Measurements from ENCODE around the gene COPS4. TPM values are rescaled to one million over a fixed set of nuclear protein-coding genes. Genes with fewer than 3 reads are reported as not detected.
"Not testable (repeated sequence)": the region's sequence is repeated elsewhere in the genome, so short reads cannot be mapped to it uniquely, and the experiment has no call there.

The COPS4 gene
- 73.9 and 92.4 TPM in 2 replicates for total RNA-seq (ENCODE audit: low replicate concordance)

DNA sequence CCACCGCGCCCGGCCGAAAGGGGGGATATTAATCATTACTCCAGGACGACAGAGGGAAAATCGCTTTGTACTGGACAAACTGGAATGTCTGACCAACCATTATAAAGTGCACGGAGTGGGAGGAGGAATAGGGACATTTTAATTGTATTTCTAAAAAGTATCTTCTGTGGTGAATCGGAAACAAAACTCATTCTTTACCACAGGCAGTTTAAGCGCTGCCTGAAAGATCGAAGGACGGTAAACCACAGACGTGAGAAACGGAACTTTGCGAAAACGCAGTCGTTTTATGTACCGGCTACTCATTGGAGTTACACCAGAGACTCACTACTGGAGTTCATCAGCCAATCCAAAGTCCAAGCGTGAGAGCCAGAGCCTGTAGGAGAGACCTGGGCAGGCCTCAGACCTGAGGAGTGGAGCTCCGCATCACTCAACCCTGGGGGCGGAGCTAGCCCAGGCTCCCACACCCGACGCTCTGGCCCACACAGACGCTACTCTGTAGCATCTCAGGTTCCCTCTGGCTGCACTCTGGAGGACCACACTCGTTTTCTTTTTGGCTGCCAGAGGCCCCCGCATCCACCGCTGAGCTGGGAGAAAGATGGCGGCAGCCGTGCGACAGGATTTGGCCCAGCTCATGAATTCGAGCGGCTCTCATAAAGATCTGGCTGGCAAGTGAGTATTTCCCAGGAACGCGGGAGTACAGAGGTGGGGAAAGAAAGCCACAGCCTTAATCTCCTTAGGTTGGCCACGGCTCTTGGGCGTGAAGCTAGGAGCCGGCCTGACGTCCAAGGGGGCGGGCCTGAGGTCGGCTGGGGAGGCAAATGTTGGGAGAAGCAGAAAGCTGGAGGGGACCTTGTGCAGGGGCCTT, at the start of gene COPS4:
Gene COPS4 (plus strand): TSS at position 554 of the 865 bp plus-strand sequence. CDS start 42 bp downstream, at position 596.
- Mint-ChIP-seq H3K4me3 (peak within 1 kb of the TSS; percentile 100), H3K4me1 (peaks cover 16% of the 10 kb centered on the region), H3K27ac (peak within 1 kb of the TSS; percentile 100), H3K9me3 (no peaks in the 10 kb centered on the region), H3K36me3 (no peaks in the 10 kb centered on the region), H3K27me3 (ENCODE audit: insufficient read depth, low read depth) (peaks cover 2% of the 10 kb centered on the region)
- peaks cover 10% of the 10 kb centered on the region for H3F3A ChIP-seq (ENCODE audit: low read depth)
- peak within 1 kb of the TSS; percentile 91 for H3K27ac ChIP-seq
- H3K79me2 ChIP-seq (ENCODE audit: low read depth): peaks cover 48% of the 10 kb centered on the region
- H3K4me2 ChIP-seq: peak within 1 kb of the TSS; percentile 87
- H2AFZ ChIP-seq (replicated peaks): peak within 1 kb of the TSS; percentile 95
- TF ChIP-seq, protein P1, sequence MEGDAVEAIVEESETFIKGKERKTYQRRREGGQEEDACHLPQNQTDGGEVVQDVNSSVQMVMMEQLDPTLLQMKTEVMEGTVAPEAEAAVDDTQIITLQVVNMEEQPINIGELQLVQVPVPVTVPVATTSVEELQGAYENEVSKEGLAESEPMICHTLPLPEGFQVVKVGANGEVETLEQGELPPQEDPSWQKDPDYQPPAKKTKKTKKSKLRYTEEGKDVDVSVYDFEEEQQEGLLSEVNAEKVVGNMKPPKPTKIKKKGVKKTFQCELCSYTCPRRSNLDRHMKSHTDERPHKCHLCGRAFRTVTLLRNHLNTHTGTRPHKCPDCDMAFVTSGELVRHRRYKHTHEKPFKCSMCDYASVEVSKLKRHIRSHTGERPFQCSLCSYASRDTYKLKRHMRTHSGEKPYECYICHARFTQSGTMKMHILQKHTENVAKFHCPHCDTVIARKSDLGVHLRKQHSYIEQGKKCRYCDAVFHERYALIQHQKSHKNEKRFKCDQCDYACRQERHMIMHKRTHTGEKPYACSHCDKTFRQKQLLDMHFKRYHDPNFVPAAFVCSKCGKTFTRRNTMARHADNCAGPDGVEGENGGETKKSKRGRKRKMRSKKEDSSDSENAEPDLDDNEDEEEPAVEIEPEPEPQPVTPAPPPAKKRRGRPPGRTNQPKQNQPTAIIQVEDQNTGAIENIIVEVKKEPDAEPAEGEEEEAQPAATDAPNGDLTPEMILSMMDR (IDR thresholded peaks at IDR 0.05): peak; percentile 47
- no peak for TF ChIP-seq EZH2 (IDR thresholded peaks at IDR 0.05)
- H3K36me3 ChIP-seq: no peaks in the 10 kb centered on the region
- H3K9ac ChIP-seq: peak within 1 kb of the TSS; percentile 89
- H3K4me1 ChIP-seq: no peaks in the 10 kb centered on the region
- H3K27me3 ChIP-seq: peaks cover under 1% of the 10 kb centered on the region
- peak; percentile 100 for DNase-seq (ENCODE audit: low spot score)
- H3K9me3 ChIP-seq (ENCODE audit: low read depth): no peaks in the 10 kb centered on the region
- peaks cover 7% of the 10 kb centered on the region for H4K20me1 ChIP-seq (ENCODE audit: low read depth)
- H3K4me3 ChIP-seq: peak within 1 kb of the TSS; percentile 80

DNA sequence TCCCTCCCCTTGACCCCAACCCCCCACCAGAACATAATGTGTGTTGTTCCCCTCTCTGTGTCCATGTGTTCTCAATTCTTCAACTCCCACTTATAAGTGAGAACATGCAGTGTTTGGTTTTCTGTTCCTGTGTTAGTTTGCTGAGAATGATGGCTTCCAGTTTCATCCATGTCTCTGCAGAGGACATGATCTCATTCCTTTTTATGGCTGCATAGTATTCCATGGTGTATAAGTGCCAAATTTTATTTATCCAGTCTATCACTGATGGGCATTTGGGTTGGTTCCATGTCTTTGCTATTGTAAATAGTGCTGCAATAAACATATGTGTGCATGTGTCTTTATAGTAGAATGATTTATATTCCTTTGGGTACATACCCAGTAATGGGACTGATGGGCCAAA, 47.5 kb upstream of the COPS4 start:
- DNase-seq (ENCODE audit: low spot score); H3F3A ChIP-seq (ENCODE audit: low read depth); H4K20me1 ChIP-seq (ENCODE audit: low read depth); H3K4me3 ChIP-seq; H3K9ac ChIP-seq; H3K4me1 Mint-ChIP-seq; H3K9me3 ChIP-seq (ENCODE audit: low read depth); H3K9me3 Mint-ChIP-seq; H3K27me3 ChIP-seq; H3K36me3 ChIP-seq; H3K4me1 ChIP-seq; H3K27me3 Mint-ChIP-seq (ENCODE audit: insufficient read depth, low read depth); H3K27ac Mint-ChIP-seq; H3K36me3 Mint-ChIP-seq; H3K4me3 Mint-ChIP-seq; H2AFZ ChIP-seq (replicated peaks); H3K27ac ChIP-seq; H3K4me2 ChIP-seq: not testable (repeated sequence)
- peaks cover 35% of the 10 kb centered on the region for H3K79me2 ChIP-seq (ENCODE audit: low read depth)

DNA sequence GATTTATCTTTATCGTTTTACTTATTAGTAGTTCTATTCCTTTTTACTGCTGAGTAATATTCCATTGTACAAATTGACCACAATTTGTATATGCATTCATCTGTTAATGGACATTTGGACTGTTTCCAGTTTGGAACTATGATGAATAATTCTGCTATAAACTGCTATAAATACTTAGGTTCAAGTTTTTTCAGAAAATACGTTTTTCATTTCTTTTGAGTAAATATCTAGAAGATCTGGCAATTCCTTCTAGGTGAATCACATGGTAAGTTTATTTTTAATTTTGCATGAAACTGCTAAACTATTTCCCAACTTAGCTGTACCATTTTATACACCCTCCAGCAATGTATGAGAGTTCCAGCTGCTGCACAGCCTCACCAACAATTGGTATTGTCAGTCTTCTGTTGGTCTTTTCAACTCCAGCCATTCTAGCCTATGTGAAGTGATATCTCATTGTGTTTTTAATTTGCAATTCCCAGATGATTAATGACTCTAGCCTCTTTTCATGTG, 46.6 kb upstream of the COPS4 start:
- Histone ChIP-seq H4K20me1 (ENCODE audit: low read depth) (no peaks in the 10 kb centered on the region), H3K4me1 (no peaks in the 10 kb centered on the region), H3K4me2 (no peak overlapping the region), H3F3A (ENCODE audit: low read depth) (no peaks in the 10 kb centered on the region), H3K27ac (no peak overlapping the region), H2AFZ (replicated peaks) (no peak overlapping the region), H3K36me3 (no peaks in the 10 kb centered on the region), H3K27me3 (no peaks in the 10 kb centered on the region), H3K9ac (no peak overlapping the region), H3K9me3 (ENCODE audit: low read depth) (no peaks in the 10 kb centered on the region), H3K79me2 (ENCODE audit: low read depth) (peaks cover 37% of the 10 kb centered on the region), H3K4me3 (no peak overlapping the region)
- Mint-ChIP-seq H3K9me3 (peaks cover 4% of the 10 kb centered on the region), H3K4me3 (no peak overlapping the region), H3K36me3 (peaks cover 6% of the 10 kb centered on the region), H3K4me1 (no peaks in the 10 kb centered on the region), H3K27me3 (ENCODE audit: insufficient read depth, low read depth) (no peaks in the 10 kb centered on the region), H3K27ac (no peak overlapping the region)
- no peak for TF ChIP-seq EZH2 (IDR thresholded peaks at IDR 0.05)
- TF ChIP-seq, protein P1 (IDR thresholded peaks at IDR 0.05): no peak
- TF ChIP-seq EZH2phosphoT487 (IDR thresholded peaks at IDR 0.05): no peak
- DNase-seq (ENCODE audit: low spot score): no peak

All from neural progenitor cell (in vitro differentiated cells).